Loucy (cell line): ENCODE results near the gene SRBD1.

Experiments
- H2AFZ ChIP-seq: fragments of 200-600 bp; sonication (generic); 2 replicates; pipeline ENCODE4 v1.6.0; 2016; ENCODE audit warnings: antibody characterized with exemption, mild to moderate bottlenecking, low read length, moderate library complexity
- H3F3A ChIP-seq: fragments of 200-600 bp; 2 replicates; pipeline ENCODE4 v1.6.0; 2016; ENCODE audit warnings: antibody characterized with exemption, low read depth, mild to moderate bottlenecking
- H3K27me3 ChIP-seq: fragments of 200-600 bp; sonication (generic); 2 replicates; pipeline ENCODE4 v1.6.1; 2014; ENCODE audit warnings: low read length, mild to moderate bottlenecking; ENCODE audit not compliant: insufficient read depth, poor library complexity, severe bottlenecking
- H3K36me3 ChIP-seq: fragments of 200-600 bp; sonication (generic); 2 replicates; pipeline ENCODE4 v1.6.1; 2016; ENCODE audit warnings: low read length; ENCODE audit not compliant: insufficient read depth
- H3K4me1 ChIP-seq: fragments of 200-600 bp; sonication (generic); 2 replicates; pipeline ENCODE4 v1.5.1; 2014; ENCODE audit warnings: low read length, mild to moderate bottlenecking; ENCODE audit not compliant: insufficient read depth, poor library complexity, severe bottlenecking
- H3K4me2 ChIP-seq: fragments of 200-600 bp; sonication (generic); 2 replicates; pipeline ENCODE4 v1.6.0; 2014; ENCODE audit warnings: antibody characterized with exemption, low read length, low read depth, mild to moderate bottlenecking; ENCODE audit not compliant: poor library complexity, severe bottlenecking
- H3K4me3 ChIP-seq: fragments of 200-600 bp; sonication (generic); 2 replicates; pipeline ENCODE4 v1.5.1; 2014; ENCODE audit warnings: low read length, mild to moderate bottlenecking, mixed read lengths; ENCODE audit not compliant: poor library complexity, severe bottlenecking
- H3K79me2 ChIP-seq: fragments of 200-600 bp; sonication (generic); 2 replicates; pipeline ENCODE4 v1.6.1; 2014; ENCODE audit warnings: low read length; ENCODE audit not compliant: insufficient read depth
- H3K9ac ChIP-seq: fragments of 200-600 bp; sonication (generic); 2 replicates; pipeline ENCODE4 v1.6.0; 2014; ENCODE audit warnings: mild to moderate bottlenecking, low read depth, low read length, moderate library complexity; ENCODE audit not compliant: poor library complexity, severe bottlenecking
- H3K9me2 ChIP-seq: fragments of 200-600 bp; sonication (generic); replicated peaks from 2 replicates; pipeline ENCODE4 v1.6.1; 2016; ENCODE audit warnings: low read depth, low read length, mixed read lengths
- H3K9me3 ChIP-seq: fragments of 200-600 bp; sonication (generic); 2 replicates; pipeline ENCODE4 v1.6.1; 2014; ENCODE audit warnings: mild to moderate bottlenecking, antibody characterized with exemption, low read length, low read depth; ENCODE audit not compliant: insufficient read depth
- H4K20me1 ChIP-seq: fragments of 200-600 bp; sonication (generic); 2 replicates; pipeline ENCODE4 v1.6.0; 2014; ENCODE audit warnings: antibody characterized with exemption, low read length, mild to moderate bottlenecking; ENCODE audit not compliant: insufficient read depth, poor library complexity, severe bottlenecking
- CTCF ChIP-seq: fragments of 200-600 bp; sonication (generic); conservative IDR thresholded peaks from 2 replicates; pipeline ENCODE4 v1.5.1; 2014; ENCODE audit warnings: mild to moderate bottlenecking, antibody characterized with exemption, low read length
- EZH2phosphoT487 ChIP-seq: fragments of 200-600 bp; IDR thresholded peaks from 2 replicates; pipeline ENCODE4 v1.6.1; 2018; ENCODE audit warnings: antibody characterized with exemption, mild to moderate bottlenecking, moderate library complexity, borderline replicate concordance

SRBD1 gene

GRCh38 chr2:45436456-45436855, 174.6 kb downstream of the SRBD1 start:
- no peaks in the 10 kb centered on the region for H3K4me1 ChIP-seq
- TF ChIP-seq EZH2phosphoT487 (no peak), CTCF (no peak)

GRCh38 chr2:45435316-45435715, 175.8 kb downstream of the SRBD1 start:
- H3K9ac ChIP-seq: no peak overlapping the region
- peaks cover 26% of the 10 kb centered on the region for H3K9me3 ChIP-seq
- H2AFZ ChIP-seq: no peak overlapping the region
- peaks cover 7% of the 10 kb centered on the region; the same call in 1 of the 2 replicates for H3F3A ChIP-seq
- no peaks in the 10 kb centered on the region for H3K4me1 ChIP-seq
- H3K4me3 ChIP-seq: no peak overlapping the region
- TF ChIP-seq CTCF (no peak), EZH2phosphoT487 (no peak)
- no peaks in the 10 kb centered on the region for H4K20me1 ChIP-seq
- peaks cover 7% of the 10 kb centered on the region; the same call in 1 of the 2 replicates for H3K79me2 ChIP-seq
- peaks cover 30% of the 10 kb centered on the region for H3K36me3 ChIP-seq
- no peaks in the 10 kb centered on the region for H3K9me2 ChIP-seq
- no peaks in the 10 kb centered on the region for H3K27me3 ChIP-seq
- H3K4me2 ChIP-seq: no peak overlapping the region

More at GRCh38 chr2:45436456-45436855, 174.6 kb downstream of the SRBD1 start:
- Histone ChIP-seq H3K9me2 (no peaks in the 10 kb centered on the region), H3K27me3 (no peaks in the 10 kb centered on the region), H3K9me3 (peaks cover 26% of the 10 kb centered on the region), H3K9ac (no peak overlapping the region), H4K20me1 (no peaks in the 10 kb centered on the region), H3K79me2 (peaks cover 7% of the 10 kb centered on the region; the same call in 1 of the 2 replicates), H3K4me2 (no peak overlapping the region), H2AFZ (no peak overlapping the region), H3F3A (peaks cover 7% of the 10 kb centered on the region; the same call in 1 of the 2 replicates), H3K36me3 (peaks cover 32% of the 10 kb centered on the region), H3K4me3 (no peak overlapping the region)

GRCh38 chr2:45433363-45433762, 177.7 kb downstream of the SRBD1 start:
- H3K4me3 ChIP-seq: no peak overlapping the region
- TF ChIP-seq CTCF: no peak
- no peak for TF ChIP-seq EZH2phosphoT487
- H3K9ac ChIP-seq: no peak overlapping the region
- no peaks in the 10 kb centered on the region for H3K9me2 ChIP-seq
- no peaks in the 10 kb centered on the region for H4K20me1 ChIP-seq
- peaks cover 7% of the 10 kb centered on the region; the same call in 1 of the 2 replicates for H3K79me2 ChIP-seq
- H3K9me3 ChIP-seq: peaks cover 26% of the 10 kb centered on the region
- H3F3A ChIP-seq: peaks cover 7% of the 10 kb centered on the region; the same call in 1 of the 2 replicates
- no peak overlapping the region for H2AFZ ChIP-seq
- no peaks in the 10 kb centered on the region for H3K27me3 ChIP-seq
- peaks cover 30% of the 10 kb centered on the region for H3K36me3 ChIP-seq
- no peak overlapping the region for H3K4me2 ChIP-seq
- H3K4me1 ChIP-seq: no peaks in the 10 kb centered on the region
